HUES48 (cell line): ENCODE measurements around the gene ZNF503.
A peak's percentile ranks its signal among the peaks of the same experiment; 100 is the strongest.

Experiments used
- H3K27ac ChIP-seq: one replicate; pipeline ENCODE4 v1.7.0; 2013; ENCODE audit warnings: low read depth, low read length, inconsistent platforms
- H3K27me3 ChIP-seq: 2 replicates; pipeline ENCODE4 v1.6.1; 2013; ENCODE audit warnings: mild to moderate bottlenecking, low read length; ENCODE audit not compliant: control insufficient read depth, insufficient read depth
- H3K36me3 ChIP-seq: 2 replicates; pipeline ENCODE4 v1.6.1; 2013; ENCODE audit warnings: low read length; ENCODE audit not compliant: control insufficient read depth, insufficient read depth
- H3K4me1 ChIP-seq: 2 replicates; pipeline ENCODE4 v1.6.1; 2013; ENCODE audit warnings: mild to moderate bottlenecking, low read length; ENCODE audit not compliant: control insufficient read depth, insufficient read depth
- H3K4me3 ChIP-seq: 2 replicates; pipeline ENCODE4 v1.5.1; 2013; ENCODE audit warnings: mild to moderate bottlenecking, low read depth, low read length
- H3K9ac ChIP-seq: 2 replicates; pipeline ENCODE4 v1.6.1; 2013; ENCODE audit warnings: mild to moderate bottlenecking, low read depth, low read length, moderate library complexity
- H3K9me3 ChIP-seq: 2 replicates; pipeline ENCODE4 v1.6.1; 2013; ENCODE audit warnings: low read length; ENCODE audit not compliant: control insufficient read depth, insufficient read depth

ZNF503 gene

GRCh38 chr10:75401569-75402485, at the start of gene ZNF503:
ZNF503 (minus strand) TSS chr10:75401764; CDS start chr10:75401419, 345 bp downstream.
- no peaks in the 10 kb centered on the region for H3K36me3 ChIP-seq
- no peak within 1 kb of the TSS for H3K27ac ChIP-seq
- no peak within 1 kb of the TSS for H3K9ac ChIP-seq
- H3K4me3 ChIP-seq = peak within 1 kb of the TSS; percentile 80
- peaks cover 98% of the 10 kb centered on the region for H3K27me3 ChIP-seq
- peaks cover 13% of the 10 kb centered on the region for H3K4me1 ChIP-seq
- H3K9me3 ChIP-seq = no peaks in the 10 kb centered on the region

DNA sequence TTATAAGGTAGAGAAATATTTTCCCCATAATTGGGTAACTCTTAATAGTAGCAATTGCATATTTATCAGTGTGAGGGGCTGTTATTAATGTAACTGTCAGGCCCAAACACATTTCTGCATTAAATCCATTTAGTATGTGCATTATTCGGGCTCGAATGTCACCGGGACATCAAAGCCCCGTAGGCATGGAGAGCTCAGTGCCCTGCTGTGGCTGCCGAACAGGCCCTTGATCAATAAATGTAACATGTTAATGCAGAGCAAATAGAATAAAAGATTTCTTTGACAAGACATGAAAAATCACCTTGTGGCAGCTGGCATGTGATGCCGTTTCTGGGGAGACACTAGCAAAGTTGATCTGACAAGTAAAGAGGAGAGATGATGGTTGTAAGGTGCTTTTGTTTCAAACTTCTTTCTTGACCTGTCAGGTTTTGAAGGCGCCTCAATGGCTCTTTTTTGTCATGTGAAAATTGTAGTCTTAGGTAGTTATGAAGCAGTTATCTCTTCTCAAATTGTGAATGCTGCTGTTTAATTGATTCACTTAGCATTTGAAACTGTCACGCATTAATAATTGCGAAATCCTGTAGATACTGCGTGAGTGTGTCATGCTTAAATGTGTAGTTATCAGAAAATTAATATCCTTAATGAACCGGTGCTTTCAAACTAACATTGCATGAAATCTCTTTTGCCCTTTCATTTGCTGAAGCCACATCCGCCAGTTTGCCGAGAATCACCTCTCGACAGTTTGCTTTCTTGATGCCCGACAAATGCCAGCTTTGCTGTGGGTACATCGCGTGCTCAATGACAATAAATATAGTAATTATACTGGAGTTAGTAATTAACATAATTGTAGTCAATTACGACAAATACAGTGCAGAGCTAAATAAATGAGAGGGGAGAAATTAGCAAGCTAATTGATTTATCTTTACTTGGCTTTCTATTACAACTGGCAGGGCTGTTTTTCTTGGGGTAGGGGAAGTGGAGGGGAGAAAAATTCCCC, 49.4 kb upstream of the ZNF503 start:
- Histone ChIP-seq H3K36me3 (no peaks in the 10 kb centered on the region), H3K27ac (no peak overlapping the region), H3K4me1 (peaks cover 35% of the 10 kb centered on the region), H3K9ac (no peak overlapping the region), H3K27me3 (peaks cover 58% of the 10 kb centered on the region), H3K4me3 (peak overlapping the region; percentile 14; the same call in 1 of the 2 replicates), H3K9me3 (no peaks in the 10 kb centered on the region)

- Histone ChIP-seq H3K27ac (no peak overlapping the region), H3K36me3 (no peaks in the 10 kb centered on the region), H3K9ac (no peak overlapping the region), H3K4me3 (peak overlapping the region; percentile 14; the same call in 1 of the 2 replicates), H3K4me1 (peaks cover 35% of the 10 kb centered on the region), H3K9me3 (no peaks in the 10 kb centered on the region), H3K27me3 (peaks cover 56% of the 10 kb centered on the region)
These were observed 48.5 kb upstream of the ZNF503 start for GRCh38 chr10:75450075-75450445.

DNA sequence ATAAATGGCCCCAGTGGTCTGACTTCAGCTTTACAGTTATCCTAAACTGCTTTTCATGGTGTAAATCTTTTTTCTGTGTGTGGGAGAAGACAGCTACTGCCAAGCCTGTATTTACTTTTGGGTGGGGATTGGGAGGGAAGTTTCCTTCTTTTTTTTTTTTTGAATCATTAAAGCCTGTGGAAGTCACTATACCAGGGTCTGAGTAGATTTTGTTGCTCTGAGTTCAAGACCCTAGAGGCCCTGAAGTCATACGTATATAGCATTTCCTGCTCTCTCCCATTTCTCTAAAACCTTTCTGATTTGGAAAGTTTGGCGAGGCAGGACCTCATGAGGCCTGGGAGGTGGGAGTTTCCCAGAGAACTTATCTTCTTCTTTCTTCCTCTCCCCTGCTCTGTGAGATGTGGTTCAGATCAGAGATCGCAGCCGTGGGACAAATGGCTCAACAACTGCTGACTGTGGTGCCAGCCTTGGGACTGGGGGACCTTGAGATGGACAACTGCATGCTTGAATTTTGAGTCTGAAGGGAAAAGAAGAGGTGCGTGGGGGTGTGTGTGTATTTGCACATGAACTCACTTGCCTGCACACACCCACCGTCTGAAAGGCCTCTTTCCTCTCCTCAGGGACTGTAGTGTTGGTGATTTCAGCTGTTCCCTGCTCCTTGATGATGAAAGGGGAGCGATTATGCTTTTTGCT, 48.0 kb upstream of the ZNF503 start:
- Histone ChIP-seq H3K36me3 (no peaks in the 10 kb centered on the region), H3K4me3 (no peak overlapping the region), H3K9ac (no peak overlapping the region), H3K4me1 (peaks cover 35% of the 10 kb centered on the region), H3K9me3 (no peaks in the 10 kb centered on the region), H3K27ac (no peak overlapping the region), H3K27me3 (peaks cover 54% of the 10 kb centered on the region)

DNA sequence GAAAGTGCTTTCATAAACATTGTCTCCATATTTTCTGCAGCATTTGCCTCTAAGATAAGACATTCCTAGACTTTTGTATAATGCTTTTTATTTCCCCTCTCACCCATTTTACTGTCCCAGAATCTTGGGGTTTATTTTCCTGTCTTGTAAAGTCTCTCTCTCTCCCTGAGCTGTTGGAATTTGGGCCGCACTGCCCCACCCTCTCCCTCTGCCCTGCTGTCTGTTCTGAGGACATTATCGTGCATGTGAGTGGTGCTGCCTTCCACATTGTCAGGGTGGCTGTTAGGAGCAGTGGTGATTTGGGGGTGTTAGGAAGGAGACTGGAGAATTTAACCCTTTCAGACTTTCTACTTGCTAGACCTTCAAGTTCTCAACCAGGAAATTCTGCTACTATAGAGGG, 46.6 kb upstream of the ZNF503 start:
- Histone ChIP-seq H3K4me1 (peaks cover 35% of the 10 kb centered on the region), H3K27me3 (peaks cover 42% of the 10 kb centered on the region), H3K9me3 (no peaks in the 10 kb centered on the region), H3K9ac (no peak overlapping the region), H3K36me3 (no peaks in the 10 kb centered on the region), H3K27ac (no peak overlapping the region), H3K4me3 (no peak overlapping the region)

- Histone ChIP-seq H3K9ac (no peak overlapping the region), H3K9me3 (no peaks in the 10 kb centered on the region; the same call in 1 of the 2 replicates), H3K36me3 (no peaks in the 10 kb centered on the region), H3K4me1 (peaks cover 20% of the 10 kb centered on the region), H3K4me3 (no peak overlapping the region), H3K27me3 (peaks cover 26% of the 10 kb centered on the region), H3K27ac (no peak overlapping the region)
These were observed 44.9 kb upstream of the ZNF503 start for GRCh38 chr10:75446508-75446907.

DNA sequence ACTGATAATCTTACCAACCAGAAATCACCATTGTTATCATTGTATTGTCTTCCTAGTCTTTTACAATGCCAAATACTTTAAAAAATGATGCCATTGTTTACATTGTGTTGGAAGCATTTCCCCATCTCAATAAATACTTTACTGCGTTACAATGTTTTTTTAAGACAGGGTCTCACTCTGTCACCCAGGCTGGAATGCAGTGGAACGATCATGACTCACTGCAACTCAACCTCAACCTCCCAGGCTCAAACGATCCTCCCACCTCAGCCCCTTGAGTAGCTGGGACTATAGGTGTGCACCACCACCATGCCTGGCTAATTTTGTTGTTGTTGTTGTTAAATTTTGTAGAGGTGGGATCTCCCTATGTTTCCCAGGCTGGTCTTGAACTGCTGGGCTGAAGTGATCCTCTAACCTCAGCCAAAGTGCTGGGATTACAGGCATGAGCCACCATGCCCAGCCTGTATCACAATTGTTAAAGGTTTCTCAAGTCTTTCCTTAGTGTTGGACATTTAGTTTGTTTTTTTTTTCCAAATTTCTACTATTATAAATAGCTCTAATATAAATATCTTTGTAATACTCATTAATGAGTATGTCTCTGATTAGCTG, 43.3 kb upstream of the ZNF503 start:
- H3K27me3 ChIP-seq = peaks cover 15% of the 10 kb centered on the region

GRCh38 chr10:75443362-75443761, 41.8 kb upstream of the ZNF503 start:
- Histone ChIP-seq H3K9me3 (no peaks in the 10 kb centered on the region; the same call in 1 of the 2 replicates), H3K4me3 (no peak overlapping the region)

More for the DNA sequence above, 43.3 kb upstream of the ZNF503 start:
- Histone ChIP-seq H3K4me1 (peaks cover 4% of the 10 kb centered on the region), H3K9me3 (no peaks in the 10 kb centered on the region; the same call in 1 of the 2 replicates), H3K4me3 (no peak overlapping the region), H3K9ac (no peak overlapping the region), H3K27ac (no peak overlapping the region), H3K36me3 (no peaks in the 10 kb centered on the region)

GRCh38 chr10:75441682-75442081, 40.1 kb upstream of the ZNF503 start:
- no peaks in the 10 kb centered on the region for H3K36me3 ChIP-seq
- no peak overlapping the region for H3K27ac ChIP-seq
- no peak overlapping the region for H3K4me3 ChIP-seq
- H3K4me1 ChIP-seq = no peaks in the 10 kb centered on the region; the same call in 1 of the 2 replicates
- H3K9ac ChIP-seq = no peak overlapping the region
- H3K27me3 ChIP-seq = peaks cover 38% of the 10 kb centered on the region
- no peaks in the 10 kb centered on the region; the same call in 1 of the 2 replicates for H3K9me3 ChIP-seq

More at GRCh38 chr10:75443362-75443761, 41.8 kb upstream of the ZNF503 start:
- Histone ChIP-seq H3K4me1 (no peaks in the 10 kb centered on the region; the same call in 1 of the 2 replicates), H3K27me3 (peaks cover 21% of the 10 kb centered on the region), H3K27ac (no peak overlapping the region), H3K36me3 (no peaks in the 10 kb centered on the region), H3K9ac (no peak overlapping the region)

DNA sequence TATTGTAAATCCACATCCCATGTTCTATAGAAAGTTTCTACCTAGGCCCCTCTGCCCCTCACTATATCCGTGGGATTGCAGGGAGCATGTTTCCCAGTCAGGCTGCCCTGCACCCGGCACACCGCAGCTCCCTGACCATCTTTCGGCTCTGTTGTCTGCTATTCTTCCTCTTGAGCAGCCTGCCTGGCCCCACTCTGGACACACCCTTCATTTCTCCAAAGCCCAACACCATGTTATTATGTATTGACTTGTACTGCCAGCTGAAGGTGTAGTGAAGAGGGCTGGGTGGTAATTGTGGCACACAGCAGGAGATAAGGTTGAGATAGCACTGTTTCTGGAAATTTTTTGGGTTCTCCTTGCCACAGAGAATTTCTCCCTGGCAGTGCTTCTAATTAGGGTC, 39.6 kb upstream of the ZNF503 start:
- Histone ChIP-seq H3K4me1 (no peaks in the 10 kb centered on the region; the same call in 1 of the 2 replicates), H3K9ac (no peak overlapping the region), H3K9me3 (no peaks in the 10 kb centered on the region; the same call in 1 of the 2 replicates), H3K36me3 (no peaks in the 10 kb centered on the region), H3K4me3 (no peak overlapping the region), H3K27ac (no peak overlapping the region), H3K27me3 (peaks cover 43% of the 10 kb centered on the region)
